Measurements from ENCODE around the gene DTHD1.

GRCh38 chr4:36328130-36328529 lies 46.7 kb downstream of the DTHD1 start:
- TF ChIP-seq CTCF (IDR thresholded peaks at IDR 0.05) (no peak), POLR2A (IDR thresholded peaks at IDR 0.05) (no peak)
